Activated gamma-delta T cell (primary cell): ENCODE data around the gene CAPN11.

ENCODE experiments used
- DNase-seq: peaks from one replicate; lab custom pipeline; 2025; lab: John Stamatoyannopoulos, UW

Gene CAPN11

GRCh38 chr6:44156494-44157151 lies 2.0 kb upstream of the CAPN11 start:
- no peak for DNase-seq

- no peak for DNase-seq
Measured at GRCh38 chr6:44157152-44157521, 1.5 kb upstream of the CAPN11 start.

GRCh38 chr6:44161997-44162338 lies 3.3 kb downstream of the CAPN11 start:
- no peak for DNase-seq

- no peak for DNase-seq
Measured at GRCh38 chr6:44162876-44163625, 4.4 kb downstream of the CAPN11 start.

GRCh38 chr6:44166116-44166515 lies 7.5 kb downstream of the CAPN11 start:
- DNase-seq, result no peak

GRCh38 chr6:44166591-44167184 lies 8.1 kb downstream of the CAPN11 start:
- no peak for DNase-seq

- no peak for DNase-seq
Measured at GRCh38 chr6:44167567-44167966, 8.9 kb downstream of the CAPN11 start.

- DNase-seq, result no peak
Measured at GRCh38 chr6:44169154-44169553, 10.5 kb downstream of the CAPN11 start.

GRCh38 chr6:44169886-44170570 lies 11.4 kb downstream of the CAPN11 start:
- DNase-seq, result no peak

- no peak for DNase-seq
Measured at GRCh38 chr6:44171899-44172546, 13.4 kb downstream of the CAPN11 start.

GRCh38 chr6:44172731-44173500 lies 14.3 kb downstream of the CAPN11 start:
- no peak for DNase-seq

- DNase-seq, result no peak
Measured at GRCh38 chr6:44176130-44176761, 17.6 kb downstream of the CAPN11 start.

- no peak for DNase-seq
Measured at GRCh38 chr6:44176762-44177509, 18.3 kb downstream of the CAPN11 start.

- no peak for DNase-seq
Measured at GRCh38 chr6:44177691-44178423, 19.2 kb downstream of the CAPN11 start.

- no peak for DNase-seq
Measured at GRCh38 chr6:44178424-44179071, 19.9 kb downstream of the CAPN11 start.

GRCh38 chr6:44179072-44179536 lies 20.5 kb downstream of the CAPN11 start:
- DNase-seq, result no peak

GRCh38 chr6:44179648-44180047 lies 21.0 kb downstream of the CAPN11 start:
- DNase-seq, result no peak

- no peak for DNase-seq
Measured at GRCh38 chr6:44180406-44180805, 21.8 kb downstream of the CAPN11 start.

GRCh38 chr6:44180886-44181285 lies 22.3 kb downstream of the CAPN11 start:
- no peak for DNase-seq
